Activated T-cell treated with anti-CD3 and anti-CD28 coated beads for 4 hours (primary cell): ENCODE measurements around the gene EPHB6.

Experiments
- DNase-seq: peaks from one replicate; pipeline ENCODE4 v3.0.0-alpha.2; 2020

Gene EPHB6

DNA sequence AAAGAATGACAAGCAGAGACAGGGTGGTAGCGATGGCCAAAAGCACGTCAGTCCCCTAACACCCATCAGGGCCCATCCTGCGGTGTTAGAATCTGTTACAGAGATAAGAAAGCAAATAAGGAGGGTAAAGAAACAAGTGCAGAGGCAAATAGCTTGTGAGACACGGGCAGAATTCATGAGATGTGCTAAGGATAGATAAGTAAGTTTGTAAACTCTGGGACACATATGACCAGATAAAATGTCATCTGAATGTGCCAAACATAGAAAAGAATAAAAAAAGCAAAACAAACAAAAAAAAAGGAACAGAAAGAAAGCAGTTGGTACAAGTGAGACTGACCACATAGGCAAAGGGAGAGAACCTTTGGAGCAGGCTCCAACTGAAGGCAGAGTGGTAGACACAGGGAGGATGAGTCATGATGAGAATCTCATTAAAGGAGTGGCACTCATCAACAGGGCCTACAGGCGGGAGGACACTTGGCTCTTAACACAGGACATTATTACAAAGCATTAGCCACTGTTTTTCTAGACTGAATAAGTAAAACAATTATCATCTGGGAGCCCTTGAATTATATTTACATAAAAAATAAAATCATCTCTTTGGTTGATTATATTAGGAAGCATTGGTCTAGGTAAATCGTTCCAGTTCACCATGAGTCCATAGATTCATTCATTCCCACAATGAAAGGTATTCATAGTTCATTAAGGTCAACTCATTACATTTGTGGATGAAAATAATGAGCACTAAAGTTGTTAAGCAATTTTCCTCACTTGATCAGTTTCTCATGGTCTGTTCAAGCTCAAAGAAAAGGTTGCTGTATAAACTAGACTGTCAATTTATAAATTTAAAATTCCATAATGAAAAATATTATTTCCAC lies 21.5 kb upstream of the EPHB6 start:
- DNase-seq, result no peak

DNA sequence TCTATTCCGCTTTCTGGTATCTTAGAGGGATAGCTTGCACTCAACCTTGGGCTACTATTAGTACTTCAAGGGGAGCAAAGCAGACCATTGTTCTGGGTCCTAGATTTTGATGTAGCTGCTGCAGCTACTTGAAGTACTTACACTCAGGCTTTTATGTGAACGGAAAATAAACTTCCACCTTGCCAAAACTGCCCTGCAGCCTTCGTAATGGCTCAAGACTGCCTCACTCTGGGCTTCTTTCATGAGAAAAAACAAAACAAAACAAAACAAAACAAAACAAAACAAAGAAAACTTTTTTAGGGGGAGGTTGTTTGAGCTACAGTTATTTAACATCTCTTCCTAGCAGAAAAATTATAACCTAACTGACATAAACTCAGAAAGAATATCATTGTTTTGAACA lies 19.4 kb upstream of the EPHB6 start:
- no peak for DNase-seq

DNA sequence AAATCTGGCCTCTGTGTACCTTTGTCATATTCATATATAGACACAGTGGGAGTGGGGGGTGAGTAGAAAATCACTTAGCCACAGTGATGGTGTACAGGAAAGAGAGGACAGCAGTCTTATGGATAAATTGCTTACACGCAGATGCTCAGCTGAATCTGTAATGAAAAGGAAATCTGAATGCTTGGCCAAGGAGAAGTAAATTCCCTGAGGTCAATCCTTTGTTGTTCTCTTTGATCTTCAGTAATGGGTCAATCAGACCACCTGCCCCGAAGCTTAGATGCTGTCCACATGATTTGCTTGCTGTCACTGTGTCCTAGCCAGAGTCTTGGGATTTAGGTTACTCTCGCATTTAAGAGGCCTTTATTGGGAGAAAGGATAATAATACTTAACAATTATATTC lies 18.4 kb upstream of the EPHB6 start:
- DNase-seq, result no peak

DNA sequence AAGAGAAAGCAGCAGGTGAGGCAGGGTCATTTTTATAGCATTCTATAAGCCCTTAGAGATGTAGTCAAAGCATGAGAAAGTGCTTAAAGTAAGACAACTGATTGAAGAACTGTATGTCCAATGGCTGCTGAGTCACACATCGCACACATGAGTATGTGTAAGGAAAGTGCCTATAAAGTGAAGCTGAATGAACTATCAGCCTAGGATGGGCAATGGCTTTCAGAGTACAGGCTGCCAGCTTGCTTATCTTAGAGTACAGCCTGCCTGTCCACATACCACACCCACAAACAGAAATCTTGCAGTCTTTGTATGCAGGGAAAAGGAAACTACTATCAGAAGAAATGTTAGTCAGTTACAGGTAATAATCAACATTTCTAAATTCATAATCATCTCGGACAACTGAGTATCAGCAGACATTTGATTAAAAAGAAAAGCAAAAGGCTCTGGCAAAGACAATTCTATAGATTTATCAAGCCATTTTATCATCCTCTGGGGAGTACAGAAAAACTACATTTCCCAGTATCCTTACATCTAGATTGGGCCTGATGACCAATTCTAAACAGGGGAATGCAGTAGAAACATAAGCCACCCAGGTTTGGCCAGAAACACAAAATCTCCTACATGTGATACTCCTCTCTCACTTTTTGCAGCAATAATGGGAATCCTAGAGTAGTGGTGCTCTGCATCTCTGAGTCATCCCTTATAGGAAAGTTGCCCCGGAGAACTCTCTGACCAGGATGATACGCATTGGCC lies 16.2 kb upstream of the EPHB6 start:
- DNase-seq, result no peak

DNA sequence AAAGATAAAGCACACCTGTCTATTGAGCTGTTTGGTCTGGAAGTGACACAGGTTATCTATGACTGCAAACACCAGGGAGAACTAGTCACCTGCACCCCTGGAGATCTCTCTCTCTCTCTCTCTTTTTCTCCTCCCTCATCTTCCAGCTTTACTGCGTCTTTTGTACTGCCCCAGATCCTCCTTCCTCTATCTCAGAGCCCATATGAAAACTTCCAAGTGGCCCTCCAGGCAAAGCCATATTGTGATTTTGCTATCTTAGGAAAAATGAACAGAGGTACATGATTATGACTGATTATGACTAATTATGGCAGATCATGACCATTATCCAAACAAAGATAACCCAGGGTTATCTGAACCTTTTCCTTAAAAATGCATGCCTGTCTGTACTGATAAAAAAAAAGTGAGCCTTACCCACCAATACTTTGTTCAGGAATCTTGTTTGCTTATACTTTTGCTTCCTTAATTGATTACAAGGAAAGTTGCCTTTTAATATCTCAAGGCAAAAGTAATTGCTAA lies 12.6 kb upstream of the EPHB6 start:
- DNase-seq, result no peak

DNA sequence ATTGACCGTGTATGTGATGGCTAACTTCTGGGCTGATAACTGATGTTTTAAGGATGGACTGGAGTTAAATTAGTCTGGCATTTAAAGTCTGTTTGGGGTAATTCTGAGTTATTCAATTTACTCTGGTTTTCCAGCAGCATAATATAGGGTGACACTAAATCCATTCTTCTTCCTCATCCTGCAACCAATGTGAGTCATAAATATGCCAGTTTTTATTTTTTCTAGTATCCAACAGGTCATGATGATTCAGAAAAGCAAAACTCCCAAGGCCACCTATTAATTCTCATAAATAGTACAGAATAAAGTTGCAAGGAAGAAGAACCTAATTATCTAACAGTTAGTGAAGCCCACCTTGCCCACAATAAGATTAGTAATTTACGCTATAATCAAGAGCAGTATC lies 7.5 kb upstream of the EPHB6 start:
- DNase-seq, result no peak

DNA sequence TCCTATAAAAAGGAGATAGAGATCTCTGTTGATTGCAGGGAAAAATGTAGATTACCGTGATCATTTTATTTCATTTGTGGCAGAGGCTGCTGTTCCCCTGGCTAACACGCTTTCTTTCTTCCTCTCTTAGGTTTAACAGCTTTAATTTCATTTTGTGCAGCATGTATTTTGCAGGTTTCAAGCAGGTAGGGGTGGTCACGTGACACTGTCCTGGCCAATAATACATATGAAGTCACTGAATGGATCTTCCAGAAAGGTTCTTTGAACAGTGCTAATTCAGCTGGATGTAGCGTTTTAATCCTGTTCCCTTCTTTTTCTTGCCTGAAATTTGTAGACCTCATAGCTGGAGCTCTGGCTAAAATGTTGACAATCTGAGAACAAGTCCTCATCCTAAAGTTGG lies 3.6 kb upstream of the EPHB6 start:
- DNase-seq, result no peak

DNA sequence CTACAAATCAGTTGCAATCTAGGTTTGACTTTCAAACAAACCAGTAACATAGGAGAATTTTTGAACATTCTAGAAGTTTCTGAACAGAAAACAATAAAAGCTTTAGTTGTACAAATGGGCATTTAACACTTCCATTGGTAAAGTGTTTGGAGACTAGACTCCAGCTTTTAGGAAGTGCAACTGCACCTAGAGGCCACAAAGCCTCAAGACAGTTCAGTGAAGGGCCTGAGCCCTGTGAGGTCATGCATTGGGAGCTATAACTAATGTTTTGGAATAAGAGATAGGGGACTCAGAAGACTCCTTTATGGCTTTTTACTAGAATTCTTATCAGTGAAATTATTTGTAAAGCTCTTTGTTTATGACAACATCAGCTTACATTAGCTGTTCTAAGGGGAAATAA lies 3.0 kb upstream of the EPHB6 start:
- DNase-seq, result no peak

DNA sequence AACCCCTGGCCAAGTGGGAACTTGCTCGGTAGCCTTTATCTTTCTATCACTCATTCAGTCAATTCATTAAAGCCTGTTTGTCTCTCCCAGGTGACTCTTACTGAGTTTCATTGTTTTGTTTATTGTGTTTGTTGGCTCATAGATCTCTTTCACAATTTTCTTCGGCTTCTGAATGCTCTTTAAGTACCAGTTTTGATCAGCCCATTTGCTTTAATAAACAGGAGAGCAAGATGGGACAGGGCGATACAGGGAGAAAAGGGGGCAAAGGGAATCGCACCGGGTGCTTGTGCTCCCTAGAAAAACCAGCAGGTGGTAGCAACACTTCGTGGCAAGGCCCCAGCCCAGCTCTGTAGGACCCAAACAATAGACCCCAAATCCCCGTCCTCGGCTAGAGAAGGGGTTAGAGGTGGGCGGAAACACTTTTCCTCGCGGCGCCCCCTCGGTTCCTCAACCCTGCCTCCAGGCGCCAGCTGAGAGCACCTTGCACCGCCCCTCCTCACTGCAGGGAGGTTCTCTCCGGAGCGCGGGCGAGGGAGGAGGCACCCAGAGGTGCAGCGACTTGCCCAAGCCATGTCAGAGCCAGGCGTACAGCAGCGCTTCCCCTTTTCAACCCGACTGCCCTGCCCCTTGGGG lies 1.0 kb upstream of the EPHB6 start:
- DNase-seq, result peak; percentile 47

DNA sequence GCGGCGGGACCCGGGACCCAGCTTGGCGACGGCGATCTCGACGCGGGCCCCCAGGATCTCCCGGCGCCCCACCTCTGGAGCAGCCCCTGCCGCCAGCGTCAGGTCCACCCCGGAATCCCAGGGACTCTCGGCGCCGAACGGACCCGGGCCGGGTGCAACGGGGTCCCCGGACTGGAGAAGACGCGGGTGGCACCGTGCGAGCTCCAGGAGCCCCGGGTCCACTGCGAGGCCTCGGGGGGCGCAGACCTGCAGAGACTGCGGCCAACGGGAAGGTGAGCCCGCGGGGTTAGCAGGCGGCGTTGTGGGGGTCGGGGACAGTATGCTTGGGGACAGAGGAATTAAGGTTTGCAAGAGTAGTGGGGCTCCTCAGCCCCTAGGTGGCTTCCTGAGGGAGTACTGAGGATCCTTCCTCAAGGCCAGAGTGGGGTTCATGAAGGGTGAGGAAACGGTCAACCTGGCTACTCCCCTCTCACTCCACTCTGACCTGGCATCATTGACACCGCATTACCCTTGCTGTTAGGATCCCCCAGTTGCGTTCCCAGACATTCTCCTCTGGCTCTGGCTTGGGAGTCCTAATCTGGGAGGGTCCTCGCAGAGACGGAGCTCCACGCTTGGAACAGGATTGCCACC lies 353 bp downstream of the EPHB6 start:
- no peak for DNase-seq

DNA sequence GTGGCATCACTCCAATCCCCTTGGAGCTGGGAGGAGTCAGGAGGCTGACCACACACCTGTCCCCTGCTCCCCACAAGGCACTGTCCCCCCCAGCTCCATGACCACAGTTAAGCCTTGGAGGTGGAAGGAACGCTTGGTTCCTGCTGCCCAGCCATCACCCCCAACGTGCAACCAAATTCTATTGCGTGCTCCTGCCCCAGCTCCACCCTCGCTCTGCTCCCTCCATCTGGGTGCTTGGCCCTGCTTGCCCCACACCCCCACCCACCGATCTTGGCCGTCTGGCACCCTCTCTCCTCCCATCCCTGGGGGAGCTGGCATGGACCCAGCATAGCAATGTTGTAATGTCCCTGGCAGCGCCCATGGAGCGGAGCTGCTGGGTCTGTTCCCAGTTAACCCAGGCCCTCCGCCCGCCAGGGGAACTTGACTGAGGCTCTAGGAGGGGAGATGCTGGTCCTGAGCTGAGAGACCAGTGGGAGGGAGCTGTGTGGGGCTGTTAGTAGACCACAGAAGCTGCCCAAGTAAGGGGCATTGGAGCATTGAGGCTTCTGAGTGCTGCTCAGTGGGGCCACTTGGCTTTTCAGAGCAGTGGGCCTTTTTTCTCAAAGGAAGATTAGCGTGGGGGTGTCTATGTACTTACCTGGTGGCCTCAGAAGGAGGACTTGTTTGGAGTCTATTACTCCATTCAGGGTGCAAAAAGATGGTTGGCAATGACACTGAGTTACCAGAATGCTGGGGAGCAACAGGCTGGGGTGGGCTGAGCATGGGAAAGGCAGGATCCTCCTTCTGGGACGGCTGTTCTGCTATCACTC lies 1.1 kb downstream of the EPHB6 start:
- no peak for DNase-seq

DNA sequence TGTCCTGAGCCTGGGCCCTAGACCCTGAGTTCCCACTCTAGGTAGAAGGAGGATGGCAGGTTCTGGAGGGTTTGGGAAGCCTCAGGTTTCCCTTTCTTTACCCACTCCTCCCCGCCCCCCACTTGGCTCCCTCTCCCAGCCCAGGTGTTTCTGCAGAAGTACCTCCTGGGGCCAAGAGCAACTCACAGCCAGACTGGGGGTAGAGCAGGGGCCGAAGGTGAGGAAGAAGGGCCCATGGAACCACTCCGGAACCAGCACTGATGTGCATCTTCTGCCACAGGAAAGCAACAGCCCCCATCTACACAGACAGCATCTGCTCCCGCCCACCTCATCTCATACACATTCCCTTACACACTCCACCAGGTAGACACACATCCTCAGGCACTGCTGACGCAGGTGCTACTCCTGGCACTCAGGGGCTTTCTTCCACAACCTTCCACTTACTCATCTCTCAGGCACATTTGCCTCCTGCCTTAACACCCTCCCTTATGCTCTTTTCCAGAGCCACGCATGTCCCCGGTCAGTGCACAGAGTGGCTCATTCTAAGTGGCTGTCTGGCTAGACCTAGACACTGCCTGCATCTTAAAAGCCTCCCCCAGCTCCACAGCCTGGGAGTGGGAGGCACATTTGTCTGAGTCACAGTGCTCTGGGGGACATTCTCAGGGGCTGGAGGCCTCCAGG lies 1.8 kb downstream of the EPHB6 start:
- DNase-seq, result no peak

DNA sequence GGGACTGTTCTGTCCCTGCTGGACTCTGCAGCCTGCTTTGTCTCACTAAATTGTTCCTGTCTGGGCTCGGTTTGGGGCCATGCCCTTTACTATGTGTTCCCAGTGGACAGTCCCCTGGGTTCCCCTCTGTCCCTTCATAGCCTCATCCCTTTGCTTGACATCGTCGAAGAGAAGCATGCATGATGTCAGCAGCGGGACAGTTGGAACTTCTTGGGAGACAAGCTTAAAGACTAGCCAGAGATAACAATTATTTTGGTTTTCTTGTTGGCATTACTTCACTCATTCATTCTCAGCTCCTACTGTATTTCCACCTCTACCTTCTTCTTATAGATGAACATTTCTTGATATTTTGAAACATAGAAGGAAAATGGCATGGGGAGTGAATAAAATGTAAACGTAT lies 2.7 kb downstream of the EPHB6 start:
- no peak for DNase-seq

DNA sequence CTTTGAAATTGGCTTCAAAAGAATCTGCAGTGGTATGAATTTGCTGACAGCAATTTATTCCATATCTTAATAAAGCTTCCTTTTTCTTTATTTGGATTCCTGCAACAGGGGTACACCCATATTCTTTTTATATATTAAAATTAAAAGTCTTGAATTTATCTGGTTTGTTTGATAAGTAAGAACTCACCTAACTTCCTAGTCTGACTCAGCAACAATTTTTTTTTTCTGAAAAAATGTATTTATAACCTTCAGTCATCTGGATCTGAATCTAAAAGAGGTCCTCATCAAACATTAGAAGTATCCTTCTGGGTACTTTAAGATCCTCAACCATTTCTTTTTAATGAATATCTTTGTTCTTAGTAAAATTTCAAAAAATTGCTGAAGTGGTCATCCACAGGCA lies 4.5 kb downstream of the EPHB6 start:
- no peak for DNase-seq

DNA sequence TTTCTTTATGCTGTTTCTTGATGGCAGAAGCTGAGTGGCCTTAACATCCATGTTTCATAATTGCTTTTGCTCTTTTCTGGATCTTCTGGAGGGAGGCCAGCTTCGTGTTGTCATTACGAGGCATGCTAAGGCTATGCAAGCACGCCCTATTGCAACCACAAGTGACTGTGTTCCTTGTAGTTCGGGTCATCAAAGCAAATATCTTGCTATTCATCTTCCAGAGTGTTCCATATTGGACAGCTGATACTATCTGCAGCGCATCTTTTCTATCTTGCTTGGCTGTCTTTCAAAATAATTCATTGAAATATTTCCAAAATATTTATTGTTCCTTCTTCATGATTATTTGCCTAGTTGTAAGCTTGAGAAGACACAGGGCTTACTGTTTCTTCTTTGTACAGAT lies 5.0 kb downstream of the EPHB6 start:
- DNase-seq, result no peak

DNA sequence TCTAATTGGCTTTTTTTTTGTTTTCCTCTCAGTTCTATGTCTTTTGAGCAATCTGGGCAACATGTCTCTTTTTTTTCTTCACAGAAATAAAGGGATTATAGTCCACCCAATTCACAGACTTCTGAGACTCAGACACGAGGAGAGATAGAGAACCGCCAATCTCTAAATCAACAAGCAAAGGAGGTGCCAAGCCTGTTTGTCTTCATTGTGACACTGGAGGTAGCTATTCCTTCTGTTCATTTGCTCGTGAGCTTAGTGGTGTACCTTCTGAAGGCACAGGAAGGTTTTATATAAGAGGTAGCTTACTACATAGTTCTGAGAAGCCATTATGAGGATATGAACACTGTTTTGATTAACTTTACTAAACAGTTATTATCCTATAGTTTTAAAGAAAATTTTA lies 6.1 kb downstream of the EPHB6 start:
- no peak for DNase-seq

DNA sequence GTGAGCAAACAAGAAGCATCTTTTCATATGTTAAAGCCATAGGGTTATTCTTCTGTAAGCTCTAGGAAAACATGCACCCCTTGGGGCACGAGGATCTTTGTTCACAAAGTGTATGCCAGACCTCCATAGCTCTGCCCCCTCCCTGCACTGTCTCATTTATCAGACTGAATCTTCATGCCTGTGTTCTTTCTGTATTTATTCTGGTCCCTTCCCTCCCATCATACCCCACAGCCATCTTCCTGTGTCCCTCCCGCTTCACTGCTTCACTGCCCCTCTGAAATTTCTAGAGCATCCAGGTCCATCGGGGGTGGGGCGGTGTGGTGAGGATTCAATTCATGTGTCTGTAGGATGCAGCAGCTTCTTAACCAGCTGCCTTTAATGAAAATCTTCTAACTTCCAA lies 7.5 kb downstream of the EPHB6 start:
- DNase-seq, result no peak

DNA sequence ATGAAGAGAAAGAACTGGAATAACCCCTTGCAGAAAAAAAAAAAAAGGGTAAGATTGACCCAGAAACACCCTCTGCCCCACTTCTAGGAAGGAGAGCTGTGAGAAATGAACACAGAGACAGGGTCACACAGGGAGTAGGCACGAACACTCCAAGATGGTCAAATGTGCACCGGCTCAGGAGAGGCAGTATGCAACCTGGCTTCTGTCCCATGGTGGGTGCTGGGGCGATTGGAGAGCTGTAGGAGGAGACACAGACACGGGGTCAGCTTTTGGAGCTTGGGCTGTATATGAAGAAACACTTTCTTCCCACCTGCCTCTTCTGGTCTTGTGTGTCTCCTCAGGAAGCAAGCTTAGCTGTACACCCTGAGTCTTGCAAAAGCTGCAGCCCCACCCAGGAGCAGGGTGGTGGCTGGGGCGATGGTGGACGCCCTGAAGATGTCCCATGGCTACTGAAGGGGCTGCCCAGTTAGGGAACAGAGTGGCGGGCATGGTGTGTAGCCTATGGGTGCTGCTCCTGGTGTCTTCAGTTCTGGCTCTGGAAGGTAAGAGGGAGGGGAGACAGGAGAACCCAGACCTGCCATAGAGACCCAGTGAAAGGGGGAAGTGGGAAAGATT lies 8.0 kb downstream of the EPHB6 start:
- DNase-seq, result no peak

DNA sequence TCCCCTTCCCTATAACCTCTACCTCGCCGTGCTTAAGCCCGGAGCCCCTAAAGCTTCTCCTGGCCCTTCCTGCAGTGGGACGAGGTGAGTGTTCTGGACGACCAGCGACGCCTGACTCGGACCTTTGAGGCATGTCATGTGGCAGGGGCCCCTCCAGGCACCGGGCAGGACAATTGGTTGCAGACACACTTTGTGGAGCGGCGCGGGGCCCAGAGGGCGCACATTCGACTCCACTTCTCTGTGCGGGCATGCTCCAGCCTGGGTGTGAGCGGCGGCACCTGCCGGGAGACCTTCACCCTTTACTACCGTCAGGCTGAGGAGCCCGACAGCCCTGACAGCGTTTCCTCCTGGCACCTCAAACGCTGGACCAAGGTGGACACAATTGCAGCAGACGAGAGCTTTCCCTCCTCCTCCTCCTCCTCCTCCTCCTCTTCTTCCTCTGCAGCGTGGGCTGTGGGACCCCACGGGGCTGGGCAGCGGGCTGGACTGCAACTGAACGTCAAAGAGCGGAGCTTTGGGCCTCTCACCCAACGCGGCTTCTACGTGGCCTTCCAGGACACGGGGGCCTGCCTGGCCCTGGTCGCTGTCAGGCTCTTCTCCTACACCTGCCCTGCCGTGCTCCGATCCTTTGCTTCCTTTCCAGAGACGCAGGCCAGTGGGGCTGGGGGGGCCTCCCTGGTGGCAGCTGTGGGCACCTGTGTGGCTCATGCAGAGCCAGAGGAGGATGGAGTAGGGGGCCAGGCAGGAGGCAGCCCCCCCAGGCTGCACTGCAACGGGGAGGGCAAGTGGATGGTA lies 9.2 kb downstream of the EPHB6 start:
- no peak for DNase-seq

DNA sequence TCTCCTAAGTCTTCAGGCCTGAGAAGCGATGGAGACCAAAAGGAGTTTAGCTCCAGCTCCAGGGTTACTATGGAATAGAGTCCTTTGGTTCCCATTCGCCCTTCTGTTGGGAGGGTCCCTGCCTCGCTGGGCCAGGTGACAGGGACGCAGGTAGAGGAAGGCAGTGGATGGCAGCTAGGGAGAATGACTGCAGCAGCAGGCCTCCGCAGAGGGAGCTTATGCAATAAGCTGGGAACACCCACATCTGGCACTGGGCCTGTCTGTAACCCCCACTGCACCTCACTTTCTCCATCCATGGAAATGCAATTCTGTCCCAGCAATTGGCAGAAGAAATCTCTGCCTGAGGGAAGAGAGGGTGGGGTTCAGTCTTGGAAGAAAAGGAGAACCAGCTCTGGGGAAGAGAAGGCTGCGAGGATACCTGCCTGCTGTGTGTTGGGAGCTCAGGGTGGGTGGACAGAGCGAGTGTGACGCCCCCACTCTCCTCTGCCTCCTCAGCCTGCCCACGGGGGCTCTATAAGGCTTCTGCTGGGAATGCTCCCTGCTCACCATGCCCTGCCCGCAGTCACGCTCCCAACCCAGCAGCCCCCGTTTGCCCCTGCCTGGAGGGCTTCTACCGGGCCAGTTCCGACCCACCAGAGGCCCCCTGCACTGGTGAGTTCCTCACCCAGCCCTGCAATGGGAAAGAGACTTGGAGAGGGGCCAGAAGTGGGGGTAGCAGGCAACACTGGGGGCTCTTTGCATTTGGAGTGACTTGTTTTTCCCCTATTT lies 10.3 kb downstream of the EPHB6 start:
- no peak for DNase-seq
